NOMO-1 treated with dmso at 0.1 percent for 144 hours (cell line): ENCODE measurements around the gene DLGAP1.

Source experiments
- DNase-seq: peaks from one replicate; lab custom pipeline; 2025; ENCODE audit not compliant: unreplicated experiment; lab: John Stamatoyannopoulos, UW

DLGAP1 gene

DNA sequence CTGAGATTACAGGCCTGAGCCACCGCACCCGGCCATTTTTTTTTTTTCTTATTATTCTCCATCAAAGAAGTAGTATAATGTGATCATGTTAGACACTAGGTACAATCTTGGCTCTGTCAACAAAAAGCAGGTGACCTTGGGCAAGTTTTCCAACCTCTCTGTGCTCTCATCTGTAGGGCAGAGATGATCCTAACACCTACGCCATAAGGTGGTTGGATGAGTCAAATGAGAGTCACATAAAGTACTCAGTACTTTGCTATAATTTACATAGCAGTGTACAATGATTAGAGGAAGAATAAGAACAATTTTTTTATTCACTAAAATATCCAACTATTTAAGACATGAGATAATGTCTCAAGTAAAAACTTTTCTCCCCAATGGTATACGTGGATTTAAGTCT lies 876.5 kb downstream of the DLGAP1 start:
- DNase-seq = no peak

- DNase-seq = no peak
These were observed 877.7 kb downstream of the DLGAP1 start for GRCh38 chr18:3577281-3577855.

DNA sequence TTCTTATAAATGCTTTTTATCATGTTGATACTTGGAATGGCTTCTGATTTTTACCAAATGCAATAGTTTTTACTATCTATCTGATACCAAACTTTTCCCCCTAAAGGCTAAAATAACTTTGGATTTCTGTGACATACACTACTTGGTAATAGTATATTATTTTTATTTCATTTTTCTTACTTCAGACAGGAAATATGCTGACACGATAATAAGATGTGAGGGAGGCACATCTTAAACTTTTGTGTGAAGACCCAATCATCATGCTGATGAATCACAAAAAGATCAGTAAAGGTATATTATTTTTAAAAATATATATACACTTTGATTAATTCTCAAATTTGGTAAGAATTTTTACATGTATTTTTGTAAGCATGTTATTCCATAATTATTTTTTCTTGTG lies 882.3 kb downstream of the DLGAP1 start:
- DNase-seq = no peak

DNA sequence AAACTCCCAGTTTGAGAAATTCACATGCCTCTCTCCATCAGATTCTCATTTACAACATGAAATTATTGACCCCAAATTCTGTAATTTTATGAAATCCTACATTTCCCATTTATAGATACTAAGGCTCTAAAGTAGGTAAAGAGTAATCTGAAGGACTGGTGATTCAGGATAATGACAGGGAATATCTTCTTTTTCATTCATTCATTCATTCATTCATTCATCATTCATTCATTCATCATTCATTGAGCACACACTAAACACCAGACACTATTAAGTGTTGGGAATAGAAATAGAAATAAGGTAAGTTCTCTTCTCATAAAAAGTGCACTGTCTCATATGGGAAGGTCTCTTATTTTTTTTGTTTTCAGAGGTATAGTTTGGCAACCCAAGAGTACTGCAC lies 888.3 kb downstream of the DLGAP1 start:
- no peak for DNase-seq

DNA sequence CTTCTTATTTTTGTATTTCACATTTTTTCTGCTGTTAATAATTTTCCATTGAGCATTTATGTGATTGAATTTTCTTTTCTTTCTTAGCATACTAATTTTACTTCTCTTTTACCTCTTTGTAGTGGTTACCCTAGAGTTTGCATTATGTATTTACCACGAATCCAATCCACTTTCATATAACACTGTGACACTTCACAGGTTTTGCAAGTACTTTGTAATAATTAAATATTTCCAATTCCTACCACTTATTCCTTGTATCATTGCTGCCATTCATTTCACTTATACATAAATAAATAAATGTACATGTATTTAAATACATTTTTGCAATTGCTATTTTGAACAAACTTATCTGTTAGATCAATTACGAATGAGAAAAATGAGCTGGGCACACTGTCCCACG lies 894.4 kb downstream of the DLGAP1 start:
- no peak for DNase-seq

DNA sequence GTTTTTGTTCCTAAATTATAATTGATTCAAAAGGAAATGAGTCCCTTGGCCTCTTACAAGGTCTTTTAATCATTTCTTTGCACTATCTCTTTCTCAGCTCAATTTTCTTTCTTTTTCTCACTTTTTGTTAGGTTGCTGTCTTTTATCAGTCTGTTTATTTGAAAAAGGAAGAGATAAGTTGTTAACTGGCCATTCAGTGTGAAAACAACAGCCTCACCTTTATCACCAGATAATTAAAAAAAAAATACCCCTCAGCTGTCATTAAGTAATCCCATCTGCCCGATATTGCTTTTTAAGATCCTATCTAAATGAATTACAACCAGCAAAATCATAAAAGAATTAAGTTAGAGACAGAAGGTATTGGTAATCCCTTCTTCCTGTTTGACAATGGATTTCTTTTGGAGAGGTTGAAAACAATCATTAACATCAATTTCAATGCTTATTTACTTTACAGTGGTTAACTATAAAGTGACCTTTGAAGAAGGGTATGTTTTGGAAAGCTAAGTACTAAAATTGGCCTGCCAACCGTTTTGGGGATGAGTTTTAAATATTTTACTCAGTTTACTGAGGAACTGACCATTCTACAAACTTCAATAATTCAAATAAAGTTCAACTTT lies 900.2 kb downstream of the DLGAP1 start:
- DNase-seq = no peak

DNA sequence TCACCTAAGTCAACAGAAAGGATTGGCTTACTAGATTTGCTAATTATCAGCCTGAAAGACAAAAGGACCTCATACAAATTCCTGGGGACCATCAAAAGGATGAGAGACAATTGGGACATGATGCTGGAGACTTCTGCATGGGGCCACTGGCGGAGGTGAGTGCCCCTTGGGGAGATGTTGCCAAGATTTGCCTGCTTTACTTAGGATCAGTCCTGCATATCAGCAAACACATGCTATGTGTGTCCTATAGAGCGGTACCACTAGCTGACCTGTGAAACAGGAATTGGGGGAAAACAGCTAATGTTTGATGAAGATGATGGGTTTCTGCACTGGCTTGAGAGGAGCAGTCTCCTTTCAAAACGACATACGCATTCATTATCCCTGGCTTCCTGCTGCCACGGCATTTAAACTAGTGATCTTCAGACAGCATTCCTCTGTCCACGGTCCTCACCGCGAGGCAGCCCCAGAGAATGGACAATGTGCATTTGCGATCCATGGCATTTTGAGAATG lies 901.0 kb downstream of the DLGAP1 start:
- no peak for DNase-seq

- no peak for DNase-seq
These were observed 902.8 kb downstream of the DLGAP1 start for GRCh38 chr18:3552305-3552704.

- DNase-seq = no peak
These were observed 907.1 kb downstream of the DLGAP1 start for GRCh38 chr18:3547891-3548615.

DNA sequence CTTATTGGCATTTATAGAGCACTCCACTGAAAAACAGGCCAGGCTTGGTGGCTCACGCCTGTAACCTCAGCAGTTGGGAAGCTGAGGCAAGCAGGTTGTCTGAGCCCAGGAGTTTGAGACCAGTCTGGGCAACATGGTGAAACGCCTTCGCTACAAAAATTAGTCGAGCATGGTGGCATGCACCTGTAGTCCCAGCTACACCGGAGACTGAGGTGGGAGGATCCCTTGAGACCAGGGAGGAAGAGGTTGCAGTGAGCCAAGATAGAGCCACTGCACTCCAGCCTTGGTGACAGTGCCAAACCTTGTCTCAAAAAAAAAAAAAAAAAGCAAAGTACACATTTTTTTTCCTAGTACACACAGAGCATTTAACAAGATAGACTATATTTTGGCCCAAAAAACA lies 909.0 kb downstream of the DLGAP1 start:
- no peak for DNase-seq

DNA sequence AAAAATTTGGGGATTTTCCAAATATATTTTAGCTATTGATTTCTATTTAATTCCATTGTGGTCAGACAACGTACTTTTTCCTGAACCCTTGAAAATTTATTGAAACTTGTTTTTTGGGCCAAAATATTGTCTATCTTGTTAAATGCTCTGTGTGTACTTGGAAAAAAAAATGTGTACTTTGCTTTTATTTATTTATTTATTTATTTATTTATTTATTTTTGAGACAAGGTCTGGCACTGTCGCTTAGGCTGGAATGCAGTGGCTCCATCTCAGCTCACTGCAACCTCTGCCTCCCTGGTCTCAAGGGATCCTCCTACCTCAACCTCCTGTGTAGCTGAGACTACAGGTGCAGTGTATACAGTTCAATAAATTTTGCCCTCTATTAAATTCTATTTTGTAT lies 910.6 kb downstream of the DLGAP1 start:
- DNase-seq = no peak

GRCh38 chr18:3541549-3542386 lies 913.3 kb downstream of the DLGAP1 start:
- DNase-seq = no peak

DNA sequence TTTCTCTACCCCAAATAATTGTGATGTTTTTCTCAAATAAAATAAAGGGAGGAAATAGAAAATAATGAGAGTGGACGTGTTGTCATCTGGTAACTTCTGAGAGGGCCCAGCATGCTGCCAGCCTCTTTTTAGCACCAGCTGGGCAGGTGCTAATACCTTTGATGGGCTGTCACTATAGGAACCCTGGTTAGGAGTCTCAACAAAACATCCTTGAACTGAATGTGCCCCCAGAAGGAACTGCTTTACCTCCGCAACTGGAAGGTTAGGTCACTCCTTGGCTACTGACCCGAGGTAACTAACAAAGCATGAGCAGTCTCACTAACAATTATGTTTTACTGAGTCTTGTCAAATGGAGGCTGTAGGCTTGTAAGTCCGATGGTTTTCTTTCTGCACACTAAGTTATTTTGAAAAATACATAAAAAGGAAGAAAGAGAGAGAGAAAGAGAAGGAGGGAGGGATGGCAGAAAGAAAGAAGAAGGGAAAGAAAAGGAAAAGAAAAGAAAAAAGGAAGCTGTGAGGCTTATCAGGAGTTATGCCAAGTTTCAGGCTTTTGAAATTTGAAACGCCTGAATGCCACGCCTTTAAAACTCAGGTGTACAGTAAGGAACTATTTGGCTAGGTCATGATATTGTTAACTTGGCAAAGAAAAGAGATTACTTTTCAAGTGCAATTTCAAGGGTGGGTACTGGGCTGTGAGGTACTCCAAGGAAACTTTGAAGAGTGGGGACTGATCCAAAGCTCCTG lies 914.1 kb downstream of the DLGAP1 start:
- DNase-seq = no peak

- DNase-seq = no peak
These were observed 916.0 kb downstream of the DLGAP1 start for GRCh38 chr18:3538954-3539617.

- DNase-seq = no peak
These were observed 916.7 kb downstream of the DLGAP1 start for GRCh38 chr18:3538456-3538855.

- DNase-seq = no peak
These were observed 924.3 kb downstream of the DLGAP1 start for GRCh38 chr18:3530807-3531206.

GRCh38 chr18:3529601-3530000 lies 925.5 kb downstream of the DLGAP1 start:
- no peak for DNase-seq

DNA sequence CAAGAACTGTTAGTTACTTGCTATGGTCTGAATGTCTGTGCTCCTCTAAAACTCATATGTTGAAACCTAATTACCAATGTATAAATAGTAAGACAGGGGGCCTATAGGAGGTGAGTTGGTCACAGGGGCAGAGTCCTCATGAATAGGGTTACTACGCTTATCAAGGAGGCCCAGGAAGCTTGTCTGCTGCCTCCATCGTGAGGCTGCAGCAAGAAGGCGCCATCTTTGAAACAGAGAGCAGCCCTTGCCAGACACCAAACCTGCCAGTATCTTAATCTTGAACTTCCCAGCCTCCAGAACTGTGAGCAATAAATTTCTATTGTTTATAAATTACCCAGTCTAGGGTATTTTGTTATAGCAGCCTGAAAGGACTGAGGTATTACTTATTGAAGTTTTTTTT lies 926.0 kb downstream of the DLGAP1 start:
- no peak for DNase-seq

GRCh38 chr18:3528231-3528630 lies 926.9 kb downstream of the DLGAP1 start:
- no peak for DNase-seq
